NCI-H345 treated with DMSO at 0.1 percent for 48 hours (cell line): ENCODE measurements around the gene MYBPH.
A peak's percentile ranks its signal among the peaks of the same experiment; 100 is the strongest.

ENCODE experiments used
- DNase-seq: peaks from one replicate; lab custom pipeline; 2025; ENCODE audit not compliant: unreplicated experiment; lab: John Stamatoyannopoulos, UW

Gene MYBPH

DNA sequence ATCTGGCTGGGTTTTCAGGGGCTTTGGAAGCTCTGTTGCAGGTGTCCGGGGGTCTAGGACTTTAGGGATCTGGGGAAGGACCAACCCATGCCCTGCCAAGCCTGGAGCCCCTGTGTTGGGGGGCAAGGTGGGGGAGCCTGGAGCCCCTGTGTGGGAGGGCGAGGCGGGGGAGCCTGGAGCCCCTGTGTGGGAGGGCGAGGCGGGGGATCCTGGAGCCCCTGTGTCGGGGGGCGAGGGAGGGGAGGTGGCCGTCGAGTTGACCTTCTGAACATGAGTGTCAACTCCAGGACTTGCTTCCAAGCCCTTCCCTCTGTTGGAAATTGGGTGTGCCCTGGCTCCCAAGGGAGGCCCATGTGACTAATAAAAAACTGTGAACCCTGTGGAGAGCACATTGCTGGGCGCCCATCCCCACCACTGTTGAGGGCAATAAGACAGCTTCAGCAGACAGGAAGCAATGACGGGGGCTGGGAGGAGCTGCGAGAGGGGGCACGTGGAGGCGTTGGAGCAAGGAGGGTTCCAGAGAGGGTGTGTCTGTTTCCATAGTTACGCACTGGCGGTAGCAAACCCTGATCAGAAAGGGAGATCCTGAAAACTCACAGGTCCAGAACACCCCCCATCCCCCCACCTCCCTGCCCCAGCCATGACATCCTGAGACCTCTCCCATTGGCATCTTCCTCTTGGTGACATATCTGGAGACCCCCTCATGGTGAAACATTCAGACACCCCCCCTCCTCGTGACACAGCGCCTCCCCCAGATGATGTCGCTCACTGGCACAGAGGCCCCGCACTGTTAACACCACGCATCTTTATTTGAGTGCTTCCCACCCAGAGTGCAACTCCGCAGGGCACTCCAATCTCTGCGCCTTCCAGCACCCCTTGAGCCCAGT is 8.4 kb downstream of the MYBPH start:
- no peak for DNase-seq

DNA sequence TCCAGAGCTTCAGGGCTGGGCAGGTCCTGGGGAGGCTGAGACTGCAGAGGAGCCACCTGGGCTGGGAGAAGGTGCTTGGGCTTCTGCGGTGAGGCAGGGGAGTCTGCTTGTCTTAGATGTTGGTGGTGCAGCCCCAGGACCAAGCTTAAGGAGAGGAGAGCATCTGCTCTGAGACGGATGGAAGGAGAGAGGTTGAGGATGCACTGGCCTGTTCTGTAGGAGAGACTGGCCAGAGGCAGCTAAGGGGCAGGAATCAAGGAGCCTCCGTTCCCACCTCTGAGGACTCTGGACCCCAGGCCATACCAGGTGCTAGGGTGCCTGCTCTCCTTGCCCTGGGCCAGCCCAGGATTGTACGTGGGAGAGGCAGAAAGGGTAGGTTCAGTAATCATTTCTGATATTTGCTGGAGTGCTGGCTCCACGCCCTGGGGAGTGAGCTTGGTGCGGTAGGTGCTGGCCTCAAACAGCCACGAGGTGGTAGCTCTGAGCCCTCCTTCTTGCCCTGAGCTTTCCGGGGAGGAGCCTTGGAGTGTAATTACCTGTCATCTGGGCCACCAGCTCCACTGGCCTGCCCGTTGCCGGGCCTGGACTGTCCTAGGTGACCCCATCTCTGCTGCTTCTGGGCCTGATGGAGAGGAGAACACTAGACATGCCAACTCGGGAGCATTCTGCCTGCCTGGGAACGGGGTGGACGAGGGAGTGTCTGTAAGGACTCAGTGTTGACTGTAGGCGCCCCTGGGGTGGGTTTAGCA is 9.3 kb downstream of the MYBPH start:
- no peak for DNase-seq

- DNase-seq: no peak
Measured at GRCh38 chr1:203165800-203166161, 9.8 kb downstream of the MYBPH start.

DNA sequence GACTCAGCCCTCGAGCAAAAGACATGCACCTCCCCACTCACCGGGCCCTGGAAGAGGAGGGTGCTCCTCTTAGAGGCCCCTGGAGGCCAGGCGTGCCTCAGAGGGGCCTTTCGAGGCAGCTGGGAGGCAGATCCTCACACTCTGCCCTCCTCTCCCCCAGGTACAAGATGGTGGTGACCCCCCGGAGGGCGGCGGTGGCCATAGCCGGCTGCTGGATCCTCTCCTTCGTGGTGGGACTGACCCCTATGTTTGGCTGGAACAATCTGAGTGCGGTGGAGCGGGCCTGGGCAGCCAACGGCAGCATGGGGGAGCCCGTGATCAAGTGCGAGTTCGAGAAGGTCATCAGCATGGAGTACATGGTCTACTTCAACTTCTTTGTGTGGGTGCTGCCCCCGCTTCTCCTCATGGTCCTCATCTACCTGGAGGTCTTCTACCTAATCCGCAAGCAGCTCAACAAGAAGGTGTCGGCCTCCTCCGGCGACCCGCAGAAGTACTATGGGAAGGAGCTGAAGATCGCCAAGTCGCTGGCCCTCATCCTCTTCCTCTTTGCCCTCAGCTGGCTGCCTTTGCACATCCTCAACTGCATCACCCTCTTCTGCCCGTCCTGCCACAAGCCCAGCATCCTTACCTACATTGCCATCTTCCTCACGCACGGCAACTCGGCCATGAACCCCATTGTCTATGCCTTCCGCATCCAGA is 10.4 kb downstream of the MYBPH start:
- no peak for DNase-seq

DNA sequence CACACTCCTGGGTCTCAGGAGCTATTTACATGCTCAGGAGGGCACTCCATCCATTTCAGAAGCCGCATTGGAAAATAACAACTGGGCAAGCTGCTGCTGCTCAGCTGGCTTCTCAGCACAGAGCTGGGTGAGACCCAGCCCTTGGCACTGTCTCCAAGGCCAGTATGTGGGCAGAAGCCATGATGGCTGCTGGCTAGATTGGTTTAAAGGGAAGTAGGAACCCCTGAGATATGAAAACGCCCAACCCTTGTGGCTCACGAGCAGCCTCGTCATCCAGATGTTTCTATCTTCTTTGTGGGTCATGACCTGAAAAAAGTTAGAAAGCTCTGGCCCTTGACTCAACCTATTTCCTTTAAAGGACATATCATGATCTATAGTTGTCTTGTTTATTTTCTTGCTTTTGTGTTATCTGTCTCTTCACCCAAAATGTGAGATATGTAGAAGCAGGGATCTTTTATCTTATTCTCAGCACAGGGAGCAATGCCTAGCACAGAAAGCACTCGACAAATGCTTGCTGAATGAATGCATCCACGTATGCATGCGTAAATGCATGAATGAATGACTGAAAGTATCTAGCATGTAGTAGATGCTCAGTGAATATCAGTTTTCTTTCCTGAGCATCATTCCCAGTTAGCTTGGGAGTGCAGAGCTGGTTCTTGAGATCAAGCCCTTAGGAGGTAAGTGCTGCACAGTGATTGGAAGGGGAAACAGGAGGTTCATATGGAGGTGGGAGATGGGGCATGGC is 11.6 kb downstream of the MYBPH start:
- DNase-seq: no peak

DNA sequence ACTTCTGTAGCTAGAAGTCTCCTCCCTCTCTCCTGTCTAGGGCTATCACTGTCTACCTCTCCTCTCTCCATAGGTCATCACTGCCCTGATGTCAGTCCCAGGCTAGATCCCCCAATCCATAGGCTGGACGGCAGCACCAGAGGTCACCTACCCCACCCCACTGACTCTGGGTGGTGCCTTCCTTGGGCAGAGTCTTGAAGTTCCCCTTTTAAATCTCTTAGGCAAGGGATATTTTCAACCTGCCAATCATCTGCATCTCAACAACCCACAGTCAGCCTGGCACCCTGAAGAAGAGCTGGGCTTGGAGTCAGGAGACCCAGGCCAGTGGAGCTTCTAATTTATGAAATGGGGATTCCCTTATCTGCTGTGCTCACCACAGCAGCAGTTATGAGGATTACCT is 13.2 kb downstream of the MYBPH start:
- DNase-seq: no peak

- no peak for DNase-seq
Measured at GRCh38 chr1:203161703-203162102, 13.9 kb downstream of the MYBPH start.

GRCh38 chr1:203161175-203161574 is 14.5 kb downstream of the MYBPH start:
- no peak for DNase-seq

DNA sequence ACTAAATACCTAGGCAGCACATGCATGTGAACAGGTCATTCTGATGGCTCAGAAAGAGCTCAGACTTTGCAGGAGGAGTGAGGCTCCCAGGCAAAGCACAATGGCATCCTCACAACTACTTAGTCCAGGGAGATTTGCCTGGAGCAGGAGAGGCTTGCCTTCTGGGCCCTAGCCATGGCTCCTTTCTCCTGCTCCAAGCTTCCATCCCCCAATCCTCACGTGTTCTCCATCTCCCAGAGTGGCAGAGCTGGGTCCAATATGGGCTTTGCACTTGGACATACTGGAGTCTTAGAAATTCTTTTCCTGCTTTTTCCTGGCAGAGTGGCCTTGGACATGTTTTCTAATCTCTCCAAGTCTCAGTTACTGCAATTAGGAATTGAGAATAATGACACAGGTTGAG is 15.8 kb downstream of the MYBPH start:
- no peak for DNase-seq

DNA sequence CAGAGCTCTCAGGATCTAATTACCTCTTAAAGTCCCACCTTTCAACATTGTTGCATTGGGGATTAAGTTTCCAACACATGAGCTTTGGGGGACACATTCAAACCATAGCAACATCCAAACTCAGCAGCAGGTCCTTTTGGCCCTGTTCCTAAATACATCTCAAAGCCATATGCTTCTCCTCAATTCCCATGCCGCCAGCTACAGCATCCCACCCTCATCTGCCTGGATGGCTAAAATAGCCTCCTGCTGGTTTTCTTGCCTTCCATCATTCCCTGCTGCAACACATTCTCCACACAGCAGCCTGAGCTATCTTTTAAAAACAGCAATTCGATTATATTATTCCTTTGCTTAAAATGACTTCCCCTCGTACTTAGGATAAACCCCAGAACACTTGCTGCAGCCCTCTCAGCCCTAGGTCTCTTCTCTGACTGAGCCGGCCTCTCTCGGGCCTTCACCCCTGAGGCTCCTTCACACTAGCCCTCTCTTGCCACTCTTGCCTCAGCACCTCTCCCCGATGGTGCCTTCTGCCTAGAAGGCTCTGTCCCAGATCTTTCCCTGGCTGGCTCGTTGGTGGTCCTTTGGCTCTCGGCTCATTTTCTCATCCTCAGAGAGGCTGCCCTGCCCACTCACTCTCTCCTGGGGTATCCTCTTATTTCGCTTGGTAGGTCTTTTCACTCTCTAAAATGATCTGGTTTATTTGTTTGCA is 16.5 kb downstream of the MYBPH start:
- DNase-seq: no peak

DNA sequence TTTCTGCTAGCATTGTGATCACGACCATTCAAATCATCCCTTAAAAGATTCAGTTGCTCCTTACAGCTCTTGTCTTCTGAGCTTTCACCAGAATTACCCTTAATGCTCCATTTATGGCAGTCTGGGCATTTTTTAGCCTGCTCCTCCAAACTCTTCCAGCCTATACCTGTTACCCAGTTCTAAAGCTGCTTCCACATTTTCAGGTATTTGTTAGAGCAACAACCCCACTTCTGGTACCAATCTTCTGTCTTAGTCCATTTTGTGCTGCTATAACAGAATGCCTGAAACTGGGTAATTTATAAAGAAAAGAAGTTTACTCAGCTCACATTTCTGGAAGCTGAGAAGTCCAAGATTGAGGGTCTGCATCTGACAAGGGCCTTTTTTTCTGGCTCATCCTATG is 17.2 kb downstream of the MYBPH start:
- no peak for DNase-seq

DNA sequence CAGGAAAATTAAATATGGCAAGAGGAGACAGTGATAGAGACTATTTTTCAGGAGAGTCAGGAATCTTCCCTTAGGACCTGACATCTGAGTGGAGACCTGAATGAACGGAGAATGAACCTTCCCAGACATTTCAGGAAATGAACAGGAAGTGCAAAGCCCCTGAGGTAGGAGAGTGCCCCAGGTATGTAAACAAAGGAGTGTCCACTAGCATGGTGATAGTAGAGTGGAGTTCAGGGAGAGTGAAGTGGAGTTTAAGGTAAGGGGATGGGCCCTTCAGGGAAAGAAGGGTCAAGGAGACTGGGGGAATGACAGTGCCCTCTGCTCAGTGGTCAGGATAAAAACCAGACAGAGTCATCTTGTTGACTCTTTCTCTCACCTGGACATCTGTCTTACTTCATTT is 19.3 kb downstream of the MYBPH start:
- no peak for DNase-seq

DNA sequence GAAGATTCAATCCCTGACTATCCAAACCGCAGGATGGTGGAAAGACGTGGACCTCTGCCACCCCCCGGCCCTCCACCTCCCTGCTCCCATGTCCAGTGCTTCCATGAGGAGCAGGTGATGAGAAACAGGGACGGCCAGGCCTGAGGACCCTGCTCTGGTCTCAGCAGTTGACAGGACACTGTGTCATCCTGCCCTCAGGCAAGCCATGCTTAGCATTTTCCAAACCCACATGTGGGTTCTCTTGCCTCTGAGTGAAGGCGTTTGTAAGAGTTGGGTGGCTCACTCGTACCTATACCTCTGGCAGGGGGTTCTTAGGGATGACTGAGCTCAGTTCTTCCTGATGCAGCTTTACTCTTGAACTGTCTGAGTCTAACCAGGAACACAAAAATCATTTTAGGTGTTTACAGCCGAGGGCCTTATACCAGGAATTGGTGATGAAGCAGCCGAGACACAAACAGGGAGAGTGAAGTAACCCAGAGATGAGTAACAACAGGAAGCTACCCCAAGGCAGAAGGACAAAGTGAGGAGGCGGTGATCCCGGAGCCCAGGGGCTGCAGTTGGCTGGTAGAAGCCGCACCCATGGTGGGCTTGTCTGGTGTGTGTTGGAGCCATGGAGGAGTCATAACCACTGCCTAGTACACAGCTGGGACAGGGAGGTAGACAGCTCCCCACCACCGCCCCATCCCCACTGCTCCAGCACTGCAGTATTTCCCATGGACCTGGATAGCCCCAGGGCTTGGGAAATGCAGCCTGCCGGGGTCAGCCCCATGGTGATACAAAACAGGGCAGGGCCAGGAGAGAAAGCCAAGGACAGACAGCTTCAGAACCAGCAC is 21.4 kb downstream of the MYBPH start:
- DNase-seq: no peak

DNA sequence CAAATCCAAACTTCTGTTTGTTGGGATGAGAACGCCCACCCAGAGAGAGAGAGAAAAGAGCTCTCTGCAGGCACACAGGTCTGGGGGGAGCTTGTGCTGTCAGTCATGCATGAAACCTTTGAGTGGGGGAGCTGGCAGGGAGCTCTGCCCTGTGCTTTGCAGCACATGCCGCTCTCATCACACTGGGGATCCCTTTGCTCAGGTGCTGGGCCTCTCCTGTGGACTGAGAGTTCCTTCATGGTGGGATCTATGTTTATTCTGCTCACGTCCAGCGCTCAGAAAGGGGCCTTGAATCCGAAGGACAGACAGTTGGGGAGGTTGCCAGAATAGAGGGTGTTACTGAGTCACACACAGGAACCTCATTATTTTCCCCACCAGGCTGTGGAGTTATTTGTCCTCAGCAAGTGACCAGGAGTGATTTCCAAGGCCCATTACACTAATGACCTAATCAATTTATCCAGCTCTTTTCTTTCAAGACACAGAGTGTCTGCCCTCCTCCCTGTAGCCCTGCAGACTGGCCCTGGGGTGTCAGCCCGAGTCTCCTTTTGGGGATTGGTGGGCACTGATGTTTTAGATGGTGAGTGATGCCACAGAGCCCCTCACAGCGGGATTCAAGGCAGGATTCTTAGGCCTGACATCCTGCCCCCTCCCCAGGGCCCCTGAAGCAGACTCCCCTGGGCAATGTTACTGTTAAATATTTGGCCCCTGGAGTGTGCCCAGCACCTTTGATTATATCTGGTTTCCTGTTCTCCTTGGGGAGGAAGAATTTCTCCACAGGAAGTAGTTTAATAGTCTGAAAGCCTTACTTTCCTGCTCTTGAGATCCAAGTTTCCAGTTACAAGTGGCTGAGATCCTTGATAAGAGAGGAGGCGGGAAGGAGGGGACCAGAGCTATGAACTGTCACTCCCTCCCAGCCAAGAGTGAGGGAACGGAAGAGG is 22.3 kb downstream of the MYBPH start:
- peak; percentile 82 for DNase-seq

DNA sequence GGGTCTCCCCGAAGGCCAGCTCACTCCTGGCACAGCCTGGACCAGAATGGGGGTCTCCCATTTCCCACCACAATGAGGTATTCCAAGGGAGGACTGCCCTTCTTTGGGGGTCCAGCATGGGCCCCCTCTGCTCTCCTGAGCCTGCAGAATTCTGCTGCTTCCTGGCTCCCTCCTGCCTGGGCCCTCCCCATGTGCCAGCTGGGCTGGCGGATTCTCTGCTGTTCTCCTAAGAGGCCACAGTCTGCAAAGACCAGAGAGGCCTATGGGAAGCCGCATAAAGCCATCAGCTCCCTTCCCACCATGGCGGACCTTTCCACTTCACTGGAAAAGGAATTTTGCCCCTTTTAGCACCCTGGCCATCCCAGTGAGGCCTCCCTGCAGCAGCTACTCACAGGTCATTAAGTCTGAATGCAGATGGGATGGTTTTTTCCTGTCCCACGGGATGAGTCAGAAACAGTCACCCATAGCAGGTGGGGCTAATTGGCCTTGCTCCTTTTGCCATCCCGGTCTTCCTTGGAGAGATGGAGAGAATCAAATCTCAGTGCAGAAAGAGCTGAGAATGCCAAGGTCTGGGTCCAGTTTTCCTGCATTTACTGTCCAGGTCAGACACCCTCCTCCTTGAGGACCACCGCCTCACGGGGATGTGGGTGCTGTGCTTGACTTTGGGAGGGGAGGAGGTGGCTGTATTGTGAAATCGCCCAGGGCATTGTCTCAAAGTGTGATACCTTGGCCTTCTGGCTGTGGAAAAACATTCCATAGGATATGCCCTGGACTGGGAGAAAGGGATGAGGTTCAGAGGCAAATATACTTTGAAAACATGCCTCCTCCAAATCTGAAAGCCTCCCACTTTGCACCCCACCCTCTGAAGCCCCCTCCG is 23.2 kb downstream of the MYBPH start:
- no peak for DNase-seq

GRCh38 chr1:203151362-203152157 is 24.1 kb downstream of the MYBPH start:
- no peak for DNase-seq
